Germinal center (tissue), 1 donor: ENCODE results near the gene EVI2A.
"Not testable (repeated sequence)": the region's sequence is repeated elsewhere in the genome, so short reads cannot be mapped to it uniquely, and the experiment has no call there.

Experiments used
- DNase-seq: peaks from one replicate; pipeline ENCODE4 v3.0.0; 2012; ENCODE audit warnings: mixed read lengths, low spot score

EVI2A gene

DNA sequence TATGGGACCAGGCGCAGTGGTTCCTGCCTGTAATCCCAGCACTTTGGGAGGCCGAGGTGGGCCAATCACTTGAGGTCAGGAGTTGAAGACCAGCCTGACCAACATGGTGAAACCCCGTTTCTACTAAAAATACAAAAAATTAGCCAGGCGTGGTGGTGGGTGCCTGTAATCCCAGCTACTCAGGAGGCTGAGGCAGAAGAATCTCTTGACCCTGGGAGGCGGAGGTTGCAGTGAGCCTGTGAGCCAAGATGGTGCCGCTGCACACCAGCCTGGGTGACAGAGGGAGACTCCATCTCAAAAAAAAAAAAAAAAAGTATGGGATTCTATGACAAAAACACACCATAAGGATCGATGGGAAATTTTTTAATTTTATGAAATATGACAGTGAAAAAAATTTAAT lies 9.2 kb downstream of the EVI2A start:
- DNase-seq = not testable (repeated sequence)

DNA sequence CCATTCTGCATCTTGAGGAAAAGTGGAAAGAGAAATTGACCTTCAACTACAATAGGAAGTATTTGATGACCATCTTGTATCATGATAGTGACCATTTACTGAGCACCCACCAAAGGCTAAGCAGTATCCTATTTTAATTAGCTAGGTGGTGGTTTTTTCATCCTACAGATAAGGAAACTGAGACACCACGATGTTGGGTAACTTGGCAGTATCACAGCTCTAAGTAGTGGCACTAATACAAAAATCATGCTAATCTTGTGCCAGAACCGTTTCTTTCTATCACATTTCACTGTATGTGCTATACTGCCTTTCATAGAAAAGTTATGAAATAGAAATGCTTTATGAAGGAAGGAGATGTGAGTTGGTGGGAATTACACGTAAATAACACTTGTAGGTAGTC lies 9.9 kb downstream of the EVI2A start:
- DNase-seq = no peak

- no peak for DNase-seq
Measured at GRCh38 chr17:31310886-31311285, 10.5 kb downstream of the EVI2A start.

- DNase-seq = peak; percentile 23
Measured at GRCh38 chr17:31310260-31310659, 11.2 kb downstream of the EVI2A start.

- peak; percentile 79 for DNase-seq
Measured at GRCh38 chr17:31309556-31309955, 11.9 kb downstream of the EVI2A start.

- peak; percentile 20 for DNase-seq
Measured at GRCh38 chr17:31308372-31309334, 12.8 kb downstream of the EVI2A start.

- no peak for DNase-seq
Measured at GRCh38 chr17:31307640-31308039, 13.8 kb downstream of the EVI2A start.

DNA sequence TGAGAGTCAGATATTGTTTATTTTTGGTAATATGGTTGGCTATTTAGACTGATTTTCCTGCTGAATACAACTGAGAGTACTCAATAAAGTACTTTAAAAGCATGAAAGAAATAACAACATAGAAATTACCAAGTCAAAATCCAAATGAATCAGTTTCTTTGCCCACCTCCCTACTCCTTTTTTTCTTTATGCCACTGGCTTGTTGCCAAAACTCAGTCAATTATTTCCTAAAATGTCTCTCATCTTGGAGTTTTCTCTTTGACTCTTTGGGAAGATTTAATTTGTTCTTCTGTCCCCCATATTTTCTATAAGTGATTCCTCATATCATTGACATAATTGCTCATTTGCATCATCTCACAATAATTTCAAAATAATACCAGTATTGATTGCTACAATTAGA lies 21.8 kb downstream of the EVI2A start:
- no peak for DNase-seq

DNA sequence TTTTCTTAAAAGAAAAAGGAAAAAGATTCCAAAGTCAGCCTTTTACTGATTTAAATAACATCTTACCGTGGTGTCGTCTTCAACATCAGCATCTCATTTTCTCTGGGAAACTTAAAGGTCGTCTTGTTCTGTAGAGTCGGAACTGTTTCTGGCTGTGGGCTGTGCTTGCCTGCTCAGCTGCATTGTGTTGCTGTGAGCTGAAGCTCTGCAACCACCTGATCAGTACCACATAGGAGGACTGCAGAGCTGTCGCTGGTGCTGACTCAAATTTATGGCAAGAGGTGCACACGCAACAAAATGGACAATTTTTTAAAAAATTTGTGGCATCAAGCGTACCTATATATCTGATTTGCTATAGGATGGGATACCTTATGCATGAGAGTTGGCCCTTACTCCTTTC lies 24.3 kb downstream of the EVI2A start, which contains the start of gene OMG:
Gene OMG, minus strand, starts transcription at position 150 of the 400 bp plus-strand sequence. CDS start 908 bp downstream, outside the sequence.
- no peak for DNase-seq

- no peak for DNase-seq
Measured at GRCh38 chr17:31296142-31296541, 25.3 kb downstream of the EVI2A start.

DNA sequence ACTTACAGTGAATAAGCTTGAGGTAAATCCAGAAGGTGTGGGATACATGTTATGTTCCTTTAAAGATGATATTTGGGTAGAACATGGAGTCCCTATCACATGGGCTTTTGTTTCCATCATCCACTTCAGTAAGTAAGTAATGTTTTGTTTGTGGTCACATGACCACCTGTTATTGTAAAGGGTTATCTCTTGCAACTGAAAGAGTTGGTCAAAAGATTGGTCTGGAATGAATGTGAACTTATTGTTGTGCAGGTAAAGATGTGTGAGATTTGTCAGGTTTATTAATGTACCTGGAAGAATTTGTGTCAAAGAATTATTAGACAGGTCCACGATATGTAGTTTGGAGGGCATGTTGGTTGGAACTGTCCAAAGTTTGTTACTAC lies 25.9 kb downstream of the EVI2A start:
- DNase-seq = no peak

GRCh38 chr17:31294820-31295488 lies 26.5 kb downstream of the EVI2A start:
- DNase-seq = no peak

GRCh38 chr17:31294231-31294630 lies 27.2 kb downstream of the EVI2A start:
- no peak for DNase-seq

GRCh38 chr17:31293581-31293980 lies 27.8 kb downstream of the EVI2A start:
- no peak for DNase-seq

DNA sequence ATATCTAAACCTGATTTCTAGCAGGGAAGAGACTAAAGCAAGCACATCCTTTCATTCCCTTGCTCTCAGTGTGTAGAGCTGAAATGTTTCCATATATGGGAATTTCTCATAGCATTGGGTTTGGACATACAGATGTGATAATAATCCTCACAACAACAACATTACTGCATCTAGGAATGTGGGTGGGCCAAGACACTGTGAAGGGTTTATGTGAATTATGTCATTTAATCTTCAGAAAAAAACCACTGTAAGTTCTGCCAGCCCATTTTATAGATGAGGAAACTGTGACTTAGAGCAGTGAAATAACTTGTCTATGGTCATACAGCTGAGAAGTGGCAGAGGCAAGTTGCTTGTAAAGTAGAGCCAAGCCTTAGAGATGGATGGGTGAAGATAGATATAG lies 29.6 kb downstream of the EVI2A start:
- DNase-seq = no peak

DNA sequence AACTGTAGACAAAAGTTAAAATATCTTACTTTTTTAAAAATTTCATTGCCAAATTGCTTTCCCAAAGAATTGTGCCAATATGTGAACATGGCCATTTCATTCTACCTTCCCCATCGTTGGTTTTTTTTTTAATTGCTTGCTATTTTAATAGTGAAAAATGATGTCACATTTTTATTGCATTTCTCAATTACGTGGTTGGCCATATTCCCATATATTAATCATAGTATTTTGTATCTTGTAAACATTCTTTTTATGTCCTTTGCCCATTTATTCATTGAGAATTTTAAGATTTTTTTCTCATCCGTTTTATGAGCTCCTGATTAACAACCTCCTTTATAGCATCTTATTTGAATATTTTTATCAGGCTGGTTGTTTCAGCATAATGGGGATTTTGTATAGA lies 31.6 kb downstream of the EVI2A start:
- DNase-seq = no peak

DNA sequence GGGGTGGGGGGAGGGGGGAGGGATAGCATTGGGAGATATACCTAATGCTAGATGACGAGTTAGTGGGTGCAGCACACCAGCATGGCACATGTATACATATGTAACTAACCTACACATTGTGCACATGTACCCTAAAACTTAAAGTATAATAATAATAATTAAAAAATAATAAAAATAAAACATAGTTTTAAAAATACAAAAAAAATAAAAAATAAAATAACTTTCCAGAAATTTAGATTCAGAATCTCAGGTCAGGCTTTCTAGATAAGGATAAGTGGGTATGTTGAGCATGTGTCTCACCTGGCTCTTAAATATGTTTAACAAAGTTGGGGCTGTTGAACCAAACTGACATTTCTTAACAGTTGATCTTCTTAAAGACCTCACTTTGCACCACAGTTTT lies 33.5 kb downstream of the EVI2A start:
- DNase-seq = not testable (repeated sequence)

DNA sequence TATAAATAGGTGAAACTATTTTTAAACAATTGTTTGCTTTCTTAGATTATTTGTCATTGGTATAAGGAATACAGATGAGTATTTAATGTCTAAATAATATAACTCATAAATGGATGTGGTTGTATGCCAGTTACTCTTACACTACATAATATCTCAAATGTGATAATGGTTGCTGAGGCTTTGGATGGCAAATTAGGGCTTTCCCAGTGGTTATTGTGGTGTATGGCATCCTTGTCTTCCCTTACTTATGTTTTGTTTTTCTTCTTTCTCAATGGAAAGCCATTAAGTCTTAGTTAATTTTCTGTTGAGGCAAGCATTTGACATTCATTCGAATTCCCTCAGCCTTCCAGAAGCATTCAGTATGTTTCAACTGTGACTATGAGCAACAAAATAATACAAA lies 34.8 kb downstream of the EVI2A start:
- no peak for DNase-seq

DNA sequence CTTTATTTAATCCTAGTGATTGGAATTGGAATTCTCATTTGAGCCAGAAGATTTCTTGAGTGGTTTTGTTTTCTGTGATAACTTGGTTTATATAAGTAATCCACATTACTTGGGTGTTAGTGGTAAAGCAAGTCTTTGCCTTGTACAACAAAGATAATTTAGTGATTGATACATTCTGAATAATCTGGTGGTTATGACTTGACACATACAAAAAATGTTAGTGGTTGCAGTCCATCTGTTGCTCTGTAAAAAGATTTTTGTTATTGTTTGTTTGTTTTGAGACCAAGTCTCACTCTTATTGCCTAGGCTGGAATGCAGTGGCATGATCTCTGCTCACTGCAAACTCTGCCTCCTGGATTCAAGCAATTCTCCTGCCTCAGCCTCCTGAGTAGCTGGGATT lies 37.6 kb downstream of the EVI2A start:
- no peak for DNase-seq

- DNase-seq = no peak
Measured at GRCh38 chr17:31281061-31281460, 40.4 kb downstream of the EVI2A start.

DNA sequence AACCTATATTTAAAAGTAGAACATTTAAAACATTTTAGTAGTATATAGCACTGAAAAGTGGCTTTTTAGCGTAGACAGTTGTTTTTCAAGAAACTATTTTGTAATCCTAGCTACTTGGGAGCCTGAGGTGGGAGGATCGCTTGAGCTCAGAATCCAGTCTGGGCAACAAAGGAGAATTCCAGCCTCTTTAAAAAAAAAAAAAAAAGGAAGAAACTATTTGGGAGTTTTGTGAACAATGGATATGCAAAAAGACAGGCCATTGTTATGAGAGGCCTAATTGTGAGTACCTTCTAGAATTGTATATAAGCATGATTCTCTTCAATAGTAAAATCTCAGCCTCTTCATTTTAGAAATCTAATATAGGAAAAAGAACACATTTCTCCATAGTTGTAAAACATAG lies 42.0 kb downstream of the EVI2A start:
- DNase-seq = no peak

- DNase-seq = no peak
Measured at GRCh38 chr17:31275116-31275515, 46.3 kb downstream of the EVI2A start.

- DNase-seq = no peak
Measured at GRCh38 chr17:31274252-31274651, 47.2 kb downstream of the EVI2A start.
